ENCODE measurements around the gene TC2N.

The TC2N gene

DNA sequence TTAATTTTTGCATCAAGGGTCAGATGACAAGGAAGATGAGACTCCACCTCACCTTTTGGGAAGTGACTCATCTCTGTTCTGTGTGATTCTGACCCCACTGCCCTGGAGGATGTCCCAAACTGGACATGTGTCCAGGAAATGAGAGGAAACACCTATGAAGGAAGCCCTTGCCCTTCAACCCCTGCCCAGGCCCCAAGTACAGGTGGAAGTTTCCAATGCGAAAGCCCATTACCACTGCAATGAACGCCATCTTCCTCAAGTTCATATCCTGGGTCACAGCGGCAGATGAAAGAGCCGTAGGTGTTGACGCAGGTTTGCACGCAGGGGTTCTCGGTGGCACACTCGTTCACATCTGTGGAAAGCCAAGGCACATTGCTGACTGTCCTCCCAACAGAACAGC, 19.6 kb upstream of the TC2N start:
- no peak overlapping the region for H3K9ac ChIP-seq (ENCODE audit: low read length)
- H3K36me3 ChIP-seq (ENCODE audit: insufficient read depth, low read length), result no peaks in the 10 kb centered on the region
- H2AFZ ChIP-seq (ENCODE audit: low read length), result no peak overlapping the region
- no peaks in the 10 kb centered on the region for H3K27me3 ChIP-seq (ENCODE audit: insufficient read depth, low read length)
- no peak overlapping the region for H3K4me3 ChIP-seq (ENCODE audit: low read depth, low read length, poor library complexity, severe bottlenecking)
- no peaks in the 10 kb centered on the region for H3F3A ChIP-seq (ENCODE audit: insufficient read depth, low read length)
- peaks cover 12% of the 10 kb centered on the region for H3K4me1 ChIP-seq (ENCODE audit: insufficient read depth, low read length, severe bottlenecking)
- no peaks in the 10 kb centered on the region for H3K9me3 ChIP-seq (ENCODE audit: low read length)
- no peaks in the 10 kb centered on the region for H4K20me1 ChIP-seq (ENCODE audit: insufficient read depth, low read length)
- TF ChIP-seq EZH2 (IDR thresholded peaks at IDR 0.05; ENCODE audit: borderline replicate concordance, low read length) (no peak), CTCF (IDR thresholded peaks at IDR 0.05; ENCODE audit: low read length) (no peak)
- H3K27ac ChIP-seq (ENCODE audit: low read depth, low read length, poor library complexity, severe bottlenecking), result no peak overlapping the region
- no peaks in the 10 kb centered on the region for H3K9me2 ChIP-seq (ENCODE audit: low read depth, low read length)
- no peaks in the 10 kb centered on the region for H3K79me2 ChIP-seq (ENCODE audit: insufficient read depth, low read length)
- H3K4me2 ChIP-seq (ENCODE audit: low read length), result no peak overlapping the region

DNA sequence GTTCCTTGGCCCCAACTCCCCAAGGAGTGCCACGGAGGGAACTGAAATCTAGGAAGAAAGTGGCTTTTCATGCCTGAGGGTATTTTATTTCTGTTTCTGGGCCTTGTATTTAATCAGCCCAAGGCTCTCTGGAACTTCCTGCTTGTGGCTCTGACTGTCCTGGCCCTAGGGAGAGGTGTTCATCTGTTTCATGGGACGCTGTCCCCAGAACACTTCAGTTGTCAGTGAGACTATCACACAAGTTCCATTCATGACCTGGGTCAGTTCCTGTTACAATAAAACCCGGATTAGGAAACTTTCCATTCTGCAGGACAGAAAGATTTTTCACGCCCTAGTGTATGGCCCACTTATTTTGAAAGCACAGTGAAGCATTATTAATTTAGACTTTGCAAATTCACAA, 18.5 kb upstream of the TC2N start:
- no peaks in the 10 kb centered on the region for H3K27me3 ChIP-seq (ENCODE audit: insufficient read depth, low read length)
- no peaks in the 10 kb centered on the region for H3K9me3 ChIP-seq (ENCODE audit: low read length)
- TF ChIP-seq CTCF (IDR thresholded peaks at IDR 0.05; ENCODE audit: low read length), result no peak
- TF ChIP-seq EZH2 (IDR thresholded peaks at IDR 0.05; ENCODE audit: borderline replicate concordance, low read length), result no peak
- no peak overlapping the region for H3K4me2 ChIP-seq (ENCODE audit: low read length)
- H4K20me1 ChIP-seq (ENCODE audit: insufficient read depth, low read length), result no peaks in the 10 kb centered on the region
- H3K9ac ChIP-seq (ENCODE audit: low read length), result no peak overlapping the region
- H3K9me2 ChIP-seq (ENCODE audit: low read depth, low read length), result no peaks in the 10 kb centered on the region
- H3K4me3 ChIP-seq (ENCODE audit: low read depth, low read length, poor library complexity, severe bottlenecking), result no peak overlapping the region
- no peak overlapping the region for H3K27ac ChIP-seq (ENCODE audit: low read depth, low read length, poor library complexity, severe bottlenecking)
- H3F3A ChIP-seq (ENCODE audit: insufficient read depth, low read length), result no peaks in the 10 kb centered on the region
- H2AFZ ChIP-seq (ENCODE audit: low read length), result no peak overlapping the region
- no peaks in the 10 kb centered on the region for H3K79me2 ChIP-seq (ENCODE audit: insufficient read depth, low read length)
- no peaks in the 10 kb centered on the region for H3K36me3 ChIP-seq (ENCODE audit: insufficient read depth, low read length)
- H3K4me1 ChIP-seq (ENCODE audit: insufficient read depth, low read length, severe bottlenecking), result peaks cover 12% of the 10 kb centered on the region

DNA sequence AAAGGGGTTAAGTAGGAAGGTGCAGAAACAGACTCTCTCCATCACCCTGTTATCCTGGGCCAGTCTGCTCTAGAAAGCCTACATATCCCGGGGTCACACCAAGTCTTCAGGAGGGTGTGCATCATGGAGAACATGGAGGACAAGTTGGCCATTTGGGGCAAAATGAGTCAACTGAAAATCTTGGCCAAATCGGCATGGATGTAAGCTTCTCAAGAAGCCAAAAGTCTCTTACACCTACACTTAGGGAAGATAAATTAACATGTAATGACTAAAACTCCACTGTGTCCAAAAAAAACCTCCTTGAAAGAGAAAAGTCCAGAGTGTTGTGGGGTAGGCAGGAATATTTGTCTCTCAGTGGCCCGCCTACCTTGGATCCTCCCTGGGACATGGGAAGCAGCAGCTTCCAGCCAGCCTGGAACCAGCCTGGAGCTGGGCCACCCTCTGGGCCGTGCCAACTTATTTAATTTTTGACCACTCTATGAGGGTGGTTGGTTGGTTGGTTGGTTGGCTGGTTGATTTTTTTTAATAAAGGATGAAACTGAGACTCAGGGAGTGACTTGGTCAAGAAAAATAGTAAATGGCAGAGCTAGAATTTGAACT, 17.9 kb upstream of the TC2N start:
- Histone ChIP-seq H3K9me3 (ENCODE audit: low read length) (no peaks in the 10 kb centered on the region), H3K79me2 (ENCODE audit: insufficient read depth, low read length) (no peaks in the 10 kb centered on the region), H4K20me1 (ENCODE audit: insufficient read depth, low read length) (no peaks in the 10 kb centered on the region), H3K27ac (ENCODE audit: low read depth, low read length, poor library complexity, severe bottlenecking) (no peak overlapping the region), H2AFZ (ENCODE audit: low read length) (no peak overlapping the region), H3K4me2 (ENCODE audit: low read length) (no peak overlapping the region), H3K4me3 (ENCODE audit: low read depth, low read length, poor library complexity, severe bottlenecking) (no peak overlapping the region), H3K9me2 (ENCODE audit: low read depth, low read length) (no peaks in the 10 kb centered on the region), H3F3A (ENCODE audit: insufficient read depth, low read length) (no peaks in the 10 kb centered on the region), H3K36me3 (ENCODE audit: insufficient read depth, low read length) (no peaks in the 10 kb centered on the region), H3K4me1 (ENCODE audit: insufficient read depth, low read length, severe bottlenecking) (peaks cover 12% of the 10 kb centered on the region), H3K9ac (ENCODE audit: low read length) (no peak overlapping the region), H3K27me3 (ENCODE audit: insufficient read depth, low read length) (no peaks in the 10 kb centered on the region)
- TF ChIP-seq EZH2 (IDR thresholded peaks at IDR 0.05; ENCODE audit: borderline replicate concordance, low read length) (no peak), CTCF (IDR thresholded peaks at IDR 0.05; ENCODE audit: low read length) (no peak)
